LNCaP clone FGC (cell line): ENCODE results near the gene PRSS8.

Experiments
- DNase-seq: peaks from one replicate; pipeline ENCODE4 v3.0.0-alpha.2; 2011; ENCODE audit warnings: low read depth
- H3K4me3 ChIP-seq: 2 replicates; pipeline ENCODE4 v1.5.1; 2011; ENCODE audit warnings: mild to moderate bottlenecking, low read depth, low read length, control low read depth
- TF ChIP-seq, protein P1 (sequence below): IDR thresholded peaks from 2 replicates; pipeline ENCODE4 v1.5.1; 2012; ENCODE audit warnings: mild to moderate bottlenecking; ENCODE audit not compliant: control insufficient read depth, insufficient read depth; ENCODE audit errors: extremely low read depth

Gene PRSS8

DNA sequence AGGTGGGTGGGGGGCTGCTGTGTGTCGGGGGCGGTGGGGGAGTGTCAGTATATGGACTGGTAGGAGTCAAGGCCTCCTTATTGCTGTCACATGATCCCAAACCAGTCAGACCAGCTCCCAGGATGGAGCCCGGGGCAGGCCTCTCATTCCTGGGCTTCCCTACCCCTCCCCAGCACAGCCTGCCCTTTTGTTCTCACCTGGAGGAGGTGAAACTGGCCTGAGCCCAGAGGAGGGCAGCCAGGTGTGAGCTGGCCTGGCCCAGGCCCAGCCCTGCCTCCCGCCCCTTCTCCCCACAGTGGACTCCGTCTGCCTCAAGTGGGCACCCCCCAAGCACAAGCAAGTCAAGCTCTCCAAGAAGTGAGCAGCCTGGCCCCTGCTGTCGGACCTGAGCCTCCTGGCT lies 4.6 kb downstream of the PRSS8 start:
- TF ChIP-seq, protein P1, sequence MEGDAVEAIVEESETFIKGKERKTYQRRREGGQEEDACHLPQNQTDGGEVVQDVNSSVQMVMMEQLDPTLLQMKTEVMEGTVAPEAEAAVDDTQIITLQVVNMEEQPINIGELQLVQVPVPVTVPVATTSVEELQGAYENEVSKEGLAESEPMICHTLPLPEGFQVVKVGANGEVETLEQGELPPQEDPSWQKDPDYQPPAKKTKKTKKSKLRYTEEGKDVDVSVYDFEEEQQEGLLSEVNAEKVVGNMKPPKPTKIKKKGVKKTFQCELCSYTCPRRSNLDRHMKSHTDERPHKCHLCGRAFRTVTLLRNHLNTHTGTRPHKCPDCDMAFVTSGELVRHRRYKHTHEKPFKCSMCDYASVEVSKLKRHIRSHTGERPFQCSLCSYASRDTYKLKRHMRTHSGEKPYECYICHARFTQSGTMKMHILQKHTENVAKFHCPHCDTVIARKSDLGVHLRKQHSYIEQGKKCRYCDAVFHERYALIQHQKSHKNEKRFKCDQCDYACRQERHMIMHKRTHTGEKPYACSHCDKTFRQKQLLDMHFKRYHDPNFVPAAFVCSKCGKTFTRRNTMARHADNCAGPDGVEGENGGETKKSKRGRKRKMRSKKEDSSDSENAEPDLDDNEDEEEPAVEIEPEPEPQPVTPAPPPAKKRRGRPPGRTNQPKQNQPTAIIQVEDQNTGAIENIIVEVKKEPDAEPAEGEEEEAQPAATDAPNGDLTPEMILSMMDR = no peak
- H3K4me3 ChIP-seq = no peak overlapping the region
- DNase-seq = peak; percentile 92

DNA sequence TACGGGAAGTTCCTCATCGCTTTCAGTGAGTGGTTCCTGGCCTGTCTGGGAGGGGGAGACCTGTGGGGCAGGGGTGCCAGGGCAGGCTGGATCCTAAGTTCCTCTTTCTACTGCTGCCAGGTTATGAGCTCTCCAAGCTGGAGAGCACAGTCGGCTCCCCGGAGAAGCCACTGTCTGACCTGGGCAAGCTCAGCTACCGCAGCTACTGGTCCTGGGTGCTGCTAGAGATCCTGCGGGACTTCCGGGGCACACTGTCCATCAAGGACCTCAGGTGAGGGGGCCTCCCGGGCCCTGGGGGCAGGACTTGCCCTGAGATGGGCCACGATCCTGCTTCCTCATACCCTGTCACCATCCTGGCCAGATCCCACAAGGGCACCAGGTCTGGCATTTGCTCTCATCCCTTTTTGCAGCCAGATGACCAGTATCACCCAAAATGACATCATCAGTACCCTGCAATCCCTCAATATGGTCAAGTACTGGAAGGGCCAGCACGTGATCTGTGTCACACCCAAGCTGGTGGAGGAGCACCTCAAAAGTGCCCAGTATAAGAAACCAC lies 5.1 kb downstream of the PRSS8 start:
- H3K4me3 ChIP-seq = no peak overlapping the region
- no peak for DNase-seq
- TF ChIP-seq, protein P1 = no peak

DNA sequence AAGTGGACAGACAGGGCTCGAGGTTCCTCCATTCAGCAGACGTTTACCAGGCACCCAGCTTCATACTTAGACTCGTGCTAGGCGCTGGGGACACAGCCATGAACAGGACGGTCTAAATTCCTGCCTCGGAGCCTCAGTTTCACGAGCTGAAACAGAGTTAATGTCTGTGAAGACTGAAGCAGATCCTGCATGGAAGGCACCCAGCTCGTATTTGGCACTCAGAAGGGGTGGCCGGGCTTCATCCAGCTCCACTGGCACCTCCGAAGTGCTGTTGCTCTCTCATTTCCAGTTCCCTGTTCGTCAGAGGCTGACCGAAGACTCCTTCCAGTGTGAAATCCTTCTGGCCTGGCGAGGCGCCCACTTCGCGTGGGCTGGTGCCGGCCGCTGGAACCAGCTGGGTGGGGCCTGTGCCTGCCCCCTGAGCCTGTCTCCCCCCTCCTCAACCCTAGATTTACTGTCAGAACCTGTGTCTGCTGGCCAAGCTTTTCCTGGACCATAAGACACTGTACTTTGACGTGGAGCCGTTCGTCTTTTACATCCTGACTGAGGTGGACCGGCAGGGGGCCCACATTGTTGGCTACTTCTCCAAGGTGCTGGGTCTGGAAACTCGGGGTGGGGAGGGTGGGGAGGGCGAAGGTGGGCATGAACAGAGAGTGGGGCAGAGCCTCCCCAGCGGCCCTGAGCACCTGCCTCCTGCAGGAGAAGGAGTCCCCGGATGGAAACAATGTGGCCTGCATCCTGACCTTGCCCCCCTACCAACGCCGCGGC lies 5.8 kb downstream of the PRSS8 start:
- TF ChIP-seq, protein P1 = no peak
- no peak for DNase-seq
- no peak overlapping the region for H3K4me3 ChIP-seq

DNA sequence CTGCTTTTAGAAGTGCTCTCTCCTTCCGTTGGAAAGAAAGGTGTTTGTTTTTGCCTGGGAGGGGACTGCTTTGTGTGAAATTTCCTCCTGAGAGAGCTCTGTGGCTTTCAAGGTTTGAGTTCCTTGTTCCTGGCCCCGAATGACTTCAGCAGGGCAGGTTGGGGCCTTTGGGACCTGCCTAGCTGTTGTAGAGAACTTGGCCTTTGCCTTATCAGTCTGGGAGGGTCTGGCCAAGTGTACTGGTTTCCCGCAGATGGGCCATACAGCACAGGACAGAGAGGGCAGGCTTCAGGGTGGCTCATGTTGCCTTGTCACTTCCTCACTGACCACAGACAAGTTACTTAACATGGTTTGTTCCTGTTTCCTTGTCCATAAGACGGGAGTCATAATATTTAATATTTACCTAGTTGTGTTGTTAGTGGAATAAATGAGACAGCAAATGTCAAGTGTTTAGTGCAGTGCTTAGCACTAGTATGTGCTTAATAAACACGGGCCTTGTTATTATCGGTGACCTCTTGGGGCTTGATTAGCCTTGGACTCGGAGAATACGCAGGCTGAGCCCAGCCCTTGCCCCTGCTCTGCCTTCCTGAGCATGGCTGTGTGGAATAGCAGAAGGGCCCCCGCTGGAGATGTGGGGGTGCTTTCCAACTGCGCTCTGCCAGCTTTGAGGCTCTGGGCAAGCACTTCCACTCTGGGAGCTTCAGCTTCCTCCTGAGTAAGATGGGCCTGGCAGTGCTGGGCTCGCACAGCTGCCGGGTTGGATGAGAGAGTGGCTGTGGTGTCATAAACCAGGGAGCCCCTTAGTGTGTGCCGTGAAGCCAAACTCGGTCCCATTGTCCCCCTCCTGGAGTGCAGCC lies 6.6 kb downstream of the PRSS8 start:
- no peak for DNase-seq
- no peak overlapping the region for H3K4me3 ChIP-seq
- TF ChIP-seq, protein P1 = no peak

DNA sequence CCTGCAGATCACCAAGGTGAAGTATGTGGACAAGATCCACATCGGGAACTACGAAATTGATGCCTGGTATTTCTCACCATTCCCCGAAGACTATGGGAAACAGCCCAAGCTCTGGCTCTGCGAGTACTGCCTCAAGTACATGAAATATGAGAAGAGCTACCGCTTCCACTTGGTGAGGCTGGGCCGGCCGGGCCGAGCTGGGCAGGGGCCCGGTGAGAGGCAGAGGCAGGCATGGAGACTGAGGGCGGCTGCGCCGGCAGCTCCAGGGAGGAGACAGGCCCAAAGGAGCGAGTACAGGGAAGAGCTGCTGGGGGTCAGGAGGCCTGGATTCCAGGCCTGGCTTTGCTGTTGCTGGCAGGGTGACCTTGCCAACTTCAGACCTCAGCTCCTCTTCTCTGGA lies 8.3 kb downstream of the PRSS8 start:
- TF ChIP-seq, protein P1 = no peak
- DNase-seq = no peak
- no peak overlapping the region for H3K4me3 ChIP-seq

DNA sequence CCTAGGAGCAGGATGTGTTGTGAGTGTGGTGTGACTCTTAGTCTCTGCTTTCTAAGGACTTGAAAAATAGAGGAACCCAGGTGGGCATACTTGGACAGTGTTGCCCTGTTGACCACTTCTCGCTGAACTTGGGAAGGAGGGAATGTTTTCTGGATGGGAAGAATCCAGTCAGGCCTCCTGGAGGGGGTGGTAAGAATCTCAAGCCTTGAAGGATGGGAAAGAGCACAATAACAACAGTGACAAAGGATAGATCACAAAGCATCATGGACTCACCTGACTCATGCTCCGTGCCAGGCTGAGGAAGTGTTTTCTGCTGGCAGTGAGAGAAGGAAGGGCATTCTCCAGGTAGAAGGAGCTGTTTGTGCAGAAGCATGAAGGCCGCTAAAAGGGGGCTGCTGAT lies 9.7 kb downstream of the PRSS8 start:
- TF ChIP-seq, protein P1 = no peak
- H3K4me3 ChIP-seq = no peak overlapping the region
- DNase-seq = no peak
